Esophagus muscularis mucosa (tissue), 4 donors: Measurements from ENCODE around the gene DCTPP1.
A peak's percentile ranks its signal among the peaks of the same experiment; 100 is the strongest.

ENCODE experiments used
- EP300 ChIP-seq: sonication (generic); formaldehyde crosslinking; IDR thresholded peaks from one replicate; pipeline ENCODE4 v1.6.1; 2017; ENCODE audit warnings: antibody characterized with exemption
- POLR2A ChIP-seq: fragments of 450-650 bp; IDR thresholded peaks from one replicate; pipeline ENCODE4 v1.6.1; 2017; ENCODE audit warnings: antibody characterized with exemption, moderate library complexity, mild to moderate bottlenecking, low read depth
- POLR2AphosphoS5 ChIP-seq, 2 donors: sonication (generic); formaldehyde crosslinking; IDR thresholded peaks; one replicate each; pipeline ENCODE4 v1.6.1; 2017; ENCODE audit warnings: antibody characterized with exemption in 2 of 2
- TF ChIP-seq, protein P1 (sequence below), 3 experiments: fragments of 200-600 bp in 2 of 3; fragments of 450-650 bp in 1 of 3; sonication (generic) in 2 of 3; IDR thresholded peaks; one replicate each; pipeline ENCODE4 v1.5.1; 2017 to 2019; ENCODE audit warnings: antibody characterized with exemption in 3 of 3, mild to moderate bottlenecking in 2 of 3, moderate library complexity in 1 of 3

DNA sequence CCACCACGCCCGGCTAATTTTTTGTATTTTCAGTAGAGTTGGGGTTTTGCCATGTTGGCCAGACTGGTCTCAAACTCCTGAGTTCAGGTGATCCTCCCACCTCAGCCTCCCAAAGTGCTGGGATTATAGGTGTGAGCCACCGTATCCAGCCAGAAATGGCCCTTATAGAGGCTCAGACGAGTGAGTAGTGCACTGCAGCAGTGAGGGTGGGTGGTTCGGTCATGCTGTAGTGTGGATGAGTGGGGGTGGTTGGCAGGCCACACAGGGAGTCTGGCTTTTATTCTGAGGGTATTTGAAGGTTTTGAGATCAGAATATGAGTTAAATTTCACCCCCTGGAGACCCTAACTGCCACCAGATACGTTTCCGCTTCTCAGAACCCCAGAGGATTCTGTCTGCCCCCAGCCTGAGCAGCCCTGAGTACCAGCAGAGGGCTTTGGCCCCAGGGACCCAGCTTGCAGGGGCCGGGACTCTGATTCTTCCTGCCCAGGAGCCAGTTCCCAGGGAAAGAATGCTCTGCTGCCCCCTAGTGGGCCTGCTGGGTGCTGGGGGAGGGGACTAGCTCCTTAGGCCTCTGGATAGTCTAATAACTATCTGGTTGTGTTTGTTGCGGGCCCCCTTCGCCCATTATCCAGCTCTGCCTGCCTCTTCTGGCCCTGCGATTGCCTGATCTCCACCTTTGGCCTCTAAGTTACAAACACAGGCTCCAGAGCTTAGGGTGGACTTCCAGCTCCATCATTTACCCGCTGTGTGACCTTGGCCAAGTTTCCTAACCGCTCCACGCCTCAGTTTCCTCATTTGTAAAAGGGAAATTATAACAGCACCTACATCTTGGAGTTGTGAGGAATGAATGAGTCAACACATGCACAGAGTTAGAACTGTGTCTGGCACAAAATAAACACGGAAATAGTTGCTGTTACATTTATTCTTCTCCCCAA lies 20.4 kb downstream of the DCTPP1 start:
- TF ChIP-seq, protein P1, sequence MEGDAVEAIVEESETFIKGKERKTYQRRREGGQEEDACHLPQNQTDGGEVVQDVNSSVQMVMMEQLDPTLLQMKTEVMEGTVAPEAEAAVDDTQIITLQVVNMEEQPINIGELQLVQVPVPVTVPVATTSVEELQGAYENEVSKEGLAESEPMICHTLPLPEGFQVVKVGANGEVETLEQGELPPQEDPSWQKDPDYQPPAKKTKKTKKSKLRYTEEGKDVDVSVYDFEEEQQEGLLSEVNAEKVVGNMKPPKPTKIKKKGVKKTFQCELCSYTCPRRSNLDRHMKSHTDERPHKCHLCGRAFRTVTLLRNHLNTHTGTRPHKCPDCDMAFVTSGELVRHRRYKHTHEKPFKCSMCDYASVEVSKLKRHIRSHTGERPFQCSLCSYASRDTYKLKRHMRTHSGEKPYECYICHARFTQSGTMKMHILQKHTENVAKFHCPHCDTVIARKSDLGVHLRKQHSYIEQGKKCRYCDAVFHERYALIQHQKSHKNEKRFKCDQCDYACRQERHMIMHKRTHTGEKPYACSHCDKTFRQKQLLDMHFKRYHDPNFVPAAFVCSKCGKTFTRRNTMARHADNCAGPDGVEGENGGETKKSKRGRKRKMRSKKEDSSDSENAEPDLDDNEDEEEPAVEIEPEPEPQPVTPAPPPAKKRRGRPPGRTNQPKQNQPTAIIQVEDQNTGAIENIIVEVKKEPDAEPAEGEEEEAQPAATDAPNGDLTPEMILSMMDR (IDR thresholded peaks at IDR 0.05), result peak; percentile 91 to 96 (median 95)
- TF ChIP-seq POLR2A (no peak), POLR2AphosphoS5 (IDR thresholded peaks at IDR 0.05) (peak; percentile 46 to 63), EP300 (no peak)
